ENCODE results near the gene KNDC1.
"Not testable (repeated sequence)": the region's sequence is repeated elsewhere in the genome, so short reads cannot be mapped to it uniquely, and the experiment has no call there.

Gene KNDC1

DNA sequence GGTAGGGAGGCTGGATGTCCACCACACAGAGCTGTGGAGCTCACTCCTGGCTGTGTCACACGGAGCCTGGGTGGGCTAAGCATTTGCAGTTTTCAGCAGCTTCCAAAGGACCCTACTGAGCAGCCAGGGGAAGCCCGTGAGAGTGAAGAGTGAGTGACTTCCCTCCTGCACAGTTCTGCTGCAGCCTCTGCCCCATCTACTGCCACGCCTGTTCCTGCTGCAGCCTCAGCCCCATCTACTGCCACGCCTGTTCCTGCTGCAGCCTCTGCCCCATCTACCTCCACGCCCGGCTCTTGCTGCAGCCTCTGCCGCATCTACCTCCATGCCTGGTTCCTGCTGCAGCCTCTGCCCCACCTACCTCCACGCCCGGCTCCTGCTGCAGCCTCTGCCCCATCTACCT, 104.4 kb downstream of the KNDC1 start:
- Histone ChIP-seq H2AK5ac (ENCODE audit: low read length) (no peak overlapping the region), H3K18ac (ENCODE audit: low read length) (no peak overlapping the region), H3K23ac (ENCODE audit: low read length) (no peak overlapping the region), H3K4me1 (ENCODE audit: control insufficient read depth in 1 of 2, insufficient read depth in 2 of 2, low read length in 2 of 2) (peaks cover 4% of the 10 kb centered on the region in 2 experiments), H3K27ac (ENCODE audit: low read depth, low read length) (no peak overlapping the region), H3K79me2 (ENCODE audit: control insufficient read depth, insufficient read depth, low read length, poor library complexity) (peaks cover 2% of the 10 kb centered on the region), H4K12ac (ENCODE audit: low read depth, low read length) (no peak overlapping the region), H2BK5ac (ENCODE audit: low read depth, low read length, poor library complexity) (no peak overlapping the region), H4K8ac (ENCODE audit: low read depth, low read length) (no peak overlapping the region), H3K4me2 (ENCODE audit: low read length) (no peak overlapping the region), H3K36me3 (ENCODE audit: control insufficient read depth in 1 of 2, insufficient read depth in 2 of 2, low read length in 2 of 2) (peaks cover 0 to 5% of the 10 kb centered on the region in 2 experiments), H3K79me1 (ENCODE audit: low read length) (peaks cover 4% of the 10 kb centered on the region), H4K91ac (ENCODE audit: low read depth, low read length) (no peak overlapping the region), H3K9me3 (ENCODE audit: insufficient read depth, low read depth, low read length) (peaks cover 2% of the 10 kb centered on the region), H3K4me3 (ENCODE audit: low read depth, low read length) (no peak overlapping the region), H2BK120ac (ENCODE audit: insufficient read depth, low read length, poor library complexity) (no peak overlapping the region), H3K27me3 (ENCODE audit: insufficient read depth, low read length) (no peaks in the 10 kb centered on the region), H2BK12ac (ENCODE audit: low read length) (no peak overlapping the region), H2AFZ (ENCODE audit: insufficient read depth, low read length, poor library complexity) (no peak overlapping the region), H3K4ac (ENCODE audit: low read depth, low read length) (no peak overlapping the region), H3K9ac (ENCODE audit: low read length) (no peak overlapping the region), H3K14ac (ENCODE audit: low read length) (no peak overlapping the region)
- no peak for DNase-seq
- no CpG with 5 or more reads among the region's 9 CpGs for WGBS (ENCODE audit: extremely low coverage, insufficient coverage, insufficient read length)

DNA sequence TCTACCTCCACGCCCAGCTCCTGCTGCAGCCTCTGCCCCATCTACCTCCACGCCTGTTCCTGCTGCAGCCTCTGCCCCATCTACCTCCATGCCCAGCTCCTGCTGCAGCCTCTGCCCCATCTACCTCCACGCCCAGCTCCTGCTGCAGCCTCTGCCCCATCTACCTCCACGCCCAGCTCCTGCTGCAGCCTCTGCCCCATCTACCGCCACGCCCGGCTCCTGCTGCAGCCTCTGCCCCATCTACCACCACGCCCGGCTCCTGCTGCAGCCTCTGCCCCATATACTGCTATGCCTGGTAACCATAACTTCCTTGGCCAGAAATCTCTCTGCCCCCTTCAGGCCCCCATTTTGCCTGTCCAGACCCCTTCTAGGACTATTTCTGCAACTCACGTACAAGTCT, 105.0 kb downstream of the KNDC1 start:
- H3K9me3 ChIP-seq (ENCODE audit: insufficient read depth, low read depth, low read length); H3K23ac ChIP-seq (ENCODE audit: low read length); H3K9ac ChIP-seq (ENCODE audit: low read length); H2AK5ac ChIP-seq (ENCODE audit: low read length); H4K91ac ChIP-seq (ENCODE audit: low read depth, low read length); H3K27me3 ChIP-seq (ENCODE audit: insufficient read depth, low read length); H2BK120ac ChIP-seq (ENCODE audit: insufficient read depth, low read length, poor library complexity); H4K12ac ChIP-seq (ENCODE audit: low read depth, low read length); H3K79me2 ChIP-seq (ENCODE audit: control insufficient read depth, insufficient read depth, low read length, poor library complexity); H3K14ac ChIP-seq (ENCODE audit: low read length); H3K4me2 ChIP-seq (ENCODE audit: low read length); H3K36me3 ChIP-seq (ENCODE audit: control insufficient read depth in 1 of 2, insufficient read depth in 2 of 2, low read length in 2 of 2); H3K18ac ChIP-seq (ENCODE audit: low read length); H2BK12ac ChIP-seq (ENCODE audit: low read length); H3K79me1 ChIP-seq (ENCODE audit: low read length); H2BK5ac ChIP-seq (ENCODE audit: low read depth, low read length, poor library complexity); H2AFZ ChIP-seq (ENCODE audit: insufficient read depth, low read length, poor library complexity); H3K4ac ChIP-seq (ENCODE audit: low read depth, low read length); H3K4me3 ChIP-seq (ENCODE audit: low read depth, low read length); H3K27ac ChIP-seq (ENCODE audit: low read depth, low read length); H3K4me1 ChIP-seq (ENCODE audit: control insufficient read depth in 1 of 2, insufficient read depth in 2 of 2, low read length in 2 of 2); H4K8ac ChIP-seq (ENCODE audit: low read depth, low read length); DNase-seq: not testable (repeated sequence)
- WGBS (ENCODE audit: extremely low coverage, insufficient coverage, insufficient read length) = no CpG with 5 or more reads among the region's 10 CpGs

DNA sequence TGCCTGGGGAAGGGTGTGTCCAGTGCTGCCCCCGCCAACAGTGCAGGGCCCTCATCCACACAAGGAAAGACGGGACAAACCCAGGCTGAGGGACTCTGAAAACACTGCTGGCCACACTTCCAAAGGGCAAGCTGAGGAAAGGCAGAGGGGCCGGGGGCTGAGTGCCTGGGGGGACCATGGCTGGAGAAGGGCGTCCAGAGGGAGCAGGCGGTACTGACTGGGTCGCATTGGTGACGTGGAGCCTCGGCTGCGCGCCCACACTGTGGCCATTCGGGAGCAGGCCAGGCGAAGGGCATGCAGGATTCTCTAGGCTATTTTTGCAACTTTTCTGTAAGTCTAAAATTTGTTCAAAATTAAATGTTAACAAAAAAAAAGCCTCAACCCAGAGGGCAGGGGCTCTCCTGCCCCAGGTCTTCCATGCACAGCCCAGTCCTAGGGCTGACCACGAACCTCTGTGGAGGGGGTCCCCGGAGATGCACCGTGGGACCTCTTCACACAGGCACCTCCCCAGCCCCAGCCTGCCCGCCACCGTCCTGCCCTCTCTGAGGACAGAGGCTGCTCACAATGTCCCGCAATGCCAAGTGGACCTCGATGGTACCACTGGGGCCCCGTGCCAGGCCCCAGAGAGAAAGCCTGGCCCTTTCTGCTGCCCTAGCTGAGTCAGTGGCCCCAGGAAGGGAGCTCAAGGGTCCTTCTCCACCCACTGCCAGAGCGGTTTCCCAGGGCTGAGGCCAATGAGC, 106.2 kb downstream of the KNDC1 start:
- Histone ChIP-seq H3K27me3 (ENCODE audit: insufficient read depth, low read length) (no peaks in the 10 kb centered on the region), H3K4ac (ENCODE audit: low read depth, low read length) (no peak overlapping the region), H3K4me1 (ENCODE audit: control insufficient read depth in 1 of 2, insufficient read depth in 2 of 2, low read length in 2 of 2) (peaks cover 2% of the 10 kb centered on the region in 2 experiments), H2AK5ac (ENCODE audit: low read length) (no peak overlapping the region), H2AFZ (ENCODE audit: insufficient read depth, low read length, poor library complexity) (no peak overlapping the region), H2BK120ac (ENCODE audit: insufficient read depth, low read length, poor library complexity) (no peak overlapping the region), H4K8ac (ENCODE audit: low read depth, low read length) (no peak overlapping the region), H2BK12ac (ENCODE audit: low read length) (no peak overlapping the region), H3K18ac (ENCODE audit: low read length) (no peak overlapping the region), H4K12ac (ENCODE audit: low read depth, low read length) (no peak overlapping the region), H3K79me1 (ENCODE audit: low read length) (peaks cover 4% of the 10 kb centered on the region), H3K4me2 (ENCODE audit: low read length) (no peak overlapping the region), H3K36me3 (ENCODE audit: control insufficient read depth in 1 of 2, insufficient read depth in 2 of 2, low read length in 2 of 2) (peaks cover 7 to 15% of the 10 kb centered on the region in 2 experiments), H3K14ac (ENCODE audit: low read length) (no peak overlapping the region), H3K4me3 (ENCODE audit: low read depth, low read length) (no peak overlapping the region), H3K23ac (ENCODE audit: low read length) (no peak overlapping the region), H3K9me3 (ENCODE audit: insufficient read depth, low read depth, low read length) (peaks cover 2% of the 10 kb centered on the region), H3K9ac (ENCODE audit: low read length) (no peak overlapping the region), H4K91ac (ENCODE audit: low read depth, low read length) (no peak overlapping the region), H3K79me2 (ENCODE audit: control insufficient read depth, insufficient read depth, low read length, poor library complexity) (peaks cover 2% of the 10 kb centered on the region), H2BK5ac (ENCODE audit: low read depth, low read length, poor library complexity) (no peak overlapping the region), H3K27ac (ENCODE audit: low read depth, low read length) (no peak overlapping the region)
- no CpG with 5 or more reads among the region's 21 CpGs for WGBS (ENCODE audit: extremely low coverage, insufficient coverage, insufficient read length)
- DNase-seq = no peak

DNA sequence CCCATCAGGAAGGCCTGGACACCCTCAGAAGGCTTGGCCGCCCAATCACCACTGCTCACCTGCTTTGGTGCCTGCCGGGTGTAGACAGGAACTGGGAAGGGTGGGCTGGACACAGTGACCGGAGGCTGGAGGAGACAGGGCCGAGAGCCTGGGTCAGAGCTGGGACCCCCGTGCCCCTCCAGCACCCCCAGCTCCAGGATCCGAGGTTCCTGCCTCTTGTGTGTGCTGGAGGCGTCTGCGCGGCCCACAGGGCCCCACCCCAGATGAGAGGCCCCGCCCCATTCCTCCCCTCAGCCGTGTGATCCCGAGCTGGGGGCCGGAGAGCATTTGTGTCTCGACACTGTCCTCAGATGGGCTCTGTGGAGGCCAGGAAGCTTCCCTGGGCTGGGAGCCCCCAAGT, 107.3 kb downstream of the KNDC1 start:
- no peak overlapping the region for H2AFZ ChIP-seq (ENCODE audit: insufficient read depth, low read length, poor library complexity)
- H3K4me1 ChIP-seq (ENCODE audit: control insufficient read depth in 1 of 2, insufficient read depth in 2 of 2, low read length in 2 of 2) = no peaks in the 10 kb centered on the region
- no peak overlapping the region for H4K12ac ChIP-seq (ENCODE audit: low read depth, low read length)
- H3K4ac ChIP-seq (ENCODE audit: low read depth, low read length) = no peak overlapping the region
- DNase-seq = no peak
- no peak overlapping the region for H2BK5ac ChIP-seq (ENCODE audit: low read depth, low read length, poor library complexity)
- H2AK5ac ChIP-seq (ENCODE audit: low read length) = no peak overlapping the region
- no peaks in the 10 kb centered on the region for H3K27me3 ChIP-seq (ENCODE audit: insufficient read depth, low read length)
- no peak overlapping the region for H3K9ac ChIP-seq (ENCODE audit: low read length)
- H3K4me3 ChIP-seq (ENCODE audit: low read depth, low read length) = no peak overlapping the region
- H4K91ac ChIP-seq (ENCODE audit: low read depth, low read length) = no peak overlapping the region
- H3K27ac ChIP-seq (ENCODE audit: low read depth, low read length) = no peak overlapping the region
- no peak overlapping the region for H2BK120ac ChIP-seq (ENCODE audit: insufficient read depth, low read length, poor library complexity)
- WGBS (ENCODE audit: extremely low coverage, insufficient coverage, insufficient read length) = no CpG with 5 or more reads among the region's 14 CpGs
- H3K79me1 ChIP-seq (ENCODE audit: low read length) = no peaks in the 10 kb centered on the region
- peaks cover 9 to 19% of the 10 kb centered on the region in 2 experiments for H3K36me3 ChIP-seq (ENCODE audit: control insufficient read depth in 1 of 2, insufficient read depth in 2 of 2, low read length in 2 of 2)
- H4K8ac ChIP-seq (ENCODE audit: low read depth, low read length) = no peak overlapping the region
- no peak overlapping the region for H3K4me2 ChIP-seq (ENCODE audit: low read length)
- no peak overlapping the region for H3K23ac ChIP-seq (ENCODE audit: low read length)
- H3K79me2 ChIP-seq (ENCODE audit: control insufficient read depth, insufficient read depth, low read length, poor library complexity) = no peaks in the 10 kb centered on the region
- no peak overlapping the region for H3K14ac ChIP-seq (ENCODE audit: low read length)
- no peak overlapping the region for H3K18ac ChIP-seq (ENCODE audit: low read length)
- H2BK12ac ChIP-seq (ENCODE audit: low read length) = no peak overlapping the region
- peaks cover 2% of the 10 kb centered on the region for H3K9me3 ChIP-seq (ENCODE audit: insufficient read depth, low read depth, low read length)

All from trophoblast cell (in vitro differentiated cells and primary cell).